Liver (tissue), 9 donors: ENCODE measurements around the gene ZNF284. TPM values are rescaled to one million over a fixed set of nuclear protein-coding genes. Genes with fewer than 3 reads are reported as not detected.
A peak's percentile ranks its signal among the peaks of the same experiment; 100 is the strongest.

Experiments used
- DNase-seq: peaks from one replicate; pipeline ENCODE4 v3.0.0-alpha.2; 2017; ENCODE audit warnings: low spot score
- H3K27ac ChIP-seq, 2 donors: one replicate each; pipeline ENCODE4 v1.7.0; 2013; ENCODE audit warnings: inconsistent platforms in 2 of 2, low read length in 2 of 2, control low read depth in 1 of 2, low read depth in 1 of 2, mild to moderate bottlenecking in 1 of 2
- H3K27me3 ChIP-seq, 4 donors: one replicate each; pipeline versions ENCODE4 v1.6.1 to v1.7.0; 2013; ENCODE audit warnings: low read length in 3 of 4, inconsistent platforms in 1 of 4, mild to moderate bottlenecking in 1 of 4, moderate library complexity in 1 of 4; ENCODE audit not compliant: control insufficient read depth in 4 of 4, insufficient read depth in 4 of 4
- H3K36me3 ChIP-seq, 4 donors: one replicate each; pipeline versions ENCODE4 v1.6.1 to v1.7.0; 2013; ENCODE audit warnings: low read length in 3 of 4, mild to moderate bottlenecking in 3 of 4, low read depth in 1 of 4, moderate library complexity in 1 of 4; ENCODE audit not compliant: control insufficient read depth in 4 of 4, insufficient read depth in 3 of 4
- H3K4me1 ChIP-seq, 4 donors: one replicate each; pipeline versions ENCODE4 v1.6.1 to v1.7.0; 2013; ENCODE audit warnings: low read length in 3 of 4, mild to moderate bottlenecking in 3 of 4, moderate library complexity in 1 of 4; ENCODE audit not compliant: control insufficient read depth in 4 of 4, insufficient read depth in 4 of 4
- H3K4me3 ChIP-seq, 3 donors: one replicate each; pipeline versions ENCODE4 v1.6.1 to v1.7.0; 2013; ENCODE audit warnings: low read length in 3 of 3, control low read depth in 1 of 3, low read depth in 1 of 3, mild to moderate bottlenecking in 1 of 3
- H3K9ac ChIP-seq, 2 donors: one replicate each; pipeline ENCODE4 v1.7.0; 2013; ENCODE audit warnings: low read length in 2 of 2, mild to moderate bottlenecking in 2 of 2, moderate library complexity in 2 of 2, control low read depth in 1 of 2, low read depth in 1 of 2
- H3K9me3 ChIP-seq, 4 donors: one replicate each; pipeline versions ENCODE4 v1.6.1 to v1.7.0; 2013; ENCODE audit warnings: low read length in 3 of 4; ENCODE audit not compliant: control insufficient read depth in 4 of 4
- ATF3 ChIP-seq: IDR thresholded peaks from 2 replicates; pipeline ENCODE4 v1.6.1; 2016; ENCODE audit warnings: antibody characterized with exemption
- CTCF ChIP-seq: fragments of 150-350 bp; IDR thresholded peaks from 2 replicates; pipeline ENCODE4 v1.5.1; 2017; ENCODE audit warnings: improper control_type of control experiment, low read depth, low read length; ENCODE audit not compliant: missing input control
- EGR1 ChIP-seq, 2 donors: IDR thresholded peaks; 2 replicates each; pipeline ENCODE4 v1.6.1; 2016 to 2018; ENCODE audit warnings: antibody characterized with exemption in 2 of 2, low read depth in 2 of 2
- FOXA1 ChIP-seq: IDR thresholded peaks from 2 replicates; pipeline ENCODE4 v1.6.1; 2016; ENCODE audit warnings: antibody characterized with exemption
- FOXA2 ChIP-seq: IDR thresholded peaks from 2 replicates; pipeline ENCODE4 v1.6.1; 2016; ENCODE audit warnings: antibody characterized with exemption
- GABPA ChIP-seq, 2 donors: IDR thresholded peaks in 1 of 2; conservative IDR thresholded peaks in 1 of 2; 2 replicates each; pipeline ENCODE4 v1.6.1; 2016; ENCODE audit warnings: antibody characterized with exemption in 2 of 2, mild to moderate bottlenecking in 1 of 2, moderate library complexity in 1 of 2
- HNF4A ChIP-seq, 2 donors: conservative IDR thresholded peaks; 2 replicates each; pipeline ENCODE4 v1.6.1; 2016; ENCODE audit warnings: antibody characterized with exemption in 2 of 2, mild to moderate bottlenecking in 2 of 2
- HNF4G ChIP-seq: IDR thresholded peaks from 2 replicates; pipeline ENCODE4 v1.6.1; 2016; ENCODE audit warnings: antibody characterized with exemption
- JUND ChIP-seq, 2 donors: IDR thresholded peaks; 2 replicates each; pipeline ENCODE4 v1.6.1; 2016; ENCODE audit warnings: antibody characterized with exemption in 2 of 2
- MAX ChIP-seq: IDR thresholded peaks from 2 replicates; pipeline ENCODE4 v1.6.1; 2016; ENCODE audit warnings: antibody characterized with exemption
- NR2F2 ChIP-seq: IDR thresholded peaks from 2 replicates; pipeline ENCODE4 v1.6.1; 2016; ENCODE audit warnings: antibody characterized with exemption
- RAD21 ChIP-seq, 2 donors: IDR thresholded peaks; 2 replicates each; pipeline ENCODE4 v1.6.1; 2016; ENCODE audit warnings: antibody characterized with exemption in 2 of 2, mild to moderate bottlenecking in 2 of 2
- REST ChIP-seq: IDR thresholded peaks from 2 replicates; pipeline ENCODE4 v1.6.1; 2016; ENCODE audit warnings: antibody characterized with exemption, mild to moderate bottlenecking
- RXRA ChIP-seq, 2 donors: IDR thresholded peaks; 2 replicates each; pipeline ENCODE4 v1.6.1; 2017 to 2018; ENCODE audit warnings: antibody characterized with exemption in 2 of 2, mild to moderate bottlenecking in 1 of 2
- SP1 ChIP-seq: IDR thresholded peaks from 2 replicates; pipeline ENCODE4 v1.6.1; 2018; ENCODE audit warnings: antibody characterized with exemption, mild to moderate bottlenecking
- TAF1 ChIP-seq: conservative IDR thresholded peaks from 2 replicates; pipeline ENCODE4 v1.6.1; 2016; ENCODE audit warnings: antibody characterized with exemption, mild to moderate bottlenecking
- YY1 ChIP-seq: IDR thresholded peaks from 2 replicates; pipeline ENCODE4 v1.6.1; 2016; ENCODE audit warnings: antibody characterized with exemption, mild to moderate bottlenecking
- ZBTB33 ChIP-seq: IDR thresholded peaks from 2 replicates; pipeline ENCODE4 v1.6.1; 2016; ENCODE audit warnings: antibody characterized with exemption
- WGBS: extraction: QIAGEN DNeasy Blood & Tissue Kit; methylation state at CpG from one replicate; pipeline ENCODE4 v1.1.7; 2013; 5-methylcytosine and 5-hydroxymethylcytosine counted together
- polyA plus RNA-seq, 2 donors: library from polyadenylated mRNA; stranded (reverse) in 1 of 2; unstranded in 1 of 2; fragments of 200-250 nt in 1 of 2; fragments of >200 nt in 1 of 2; fragmentation: Nextera tagmentation in 1 of 2; extraction: Ambion mirVana in 1 of 2; gene quantifications; one replicate each; pipeline versions ENCODE4 v1.2.1 to v1.2.3, GENCODE V29; 2013 to 2015
- total RNA-seq, 2 donors: library from RNA; depleted of rRNA; stranded (reverse); fragments of >200 nt; gene quantifications; one replicate each; pipeline ENCODE4 v1.2.3, GENCODE V29; 2014
- donor health status: healthy.
- donor health status: healthy.
- donor health status: healthy.
- donor health status: healthy.
- donor health status: healthy.

The ZNF284 gene
- total and polyA plus RNA-seq, 4 donors, result 0.32 to 1.0 (median 0.61) TPM

GRCh38 chr19:44092108-44092507 lies 20.1 kb downstream of the ZNF284 start (continued):
- no peak for TF ChIP-seq CTCF

GRCh38 chr19:44093931-44094765 lies 22.2 kb downstream of the ZNF284 start, which contains the start of gene ZNF224:
TSS of gene ZNF224 (plus strand) at chr19:44094361. CDS start at chr19:44097874, 3,513 bp downstream.
- H3K27ac ChIP-seq, result peak within 1 kb of the TSS; percentile 44 to 72
- DNase-seq, result peak; percentile 90
- no peak for TF ChIP-seq ATF3
- TF ChIP-seq ZBTB33, result peak; percentile 93
- TF ChIP-seq RXRA (IDR thresholded peaks at IDR 0.05), result peak in 1 of 2 donors; percentile 35
- TF ChIP-seq SP1, result peak; percentile 23
- no peak for TF ChIP-seq NR2F2
- TF ChIP-seq MAX, result peak; percentile 78
- no peak for TF ChIP-seq HNF4G
- no peak for TF ChIP-seq EGR1 (IDR thresholded peaks at IDR 0.05; ENCODE audit: low read depth in 2 of 2)
- TF ChIP-seq FOXA1, result no peak
- TF ChIP-seq JUND (IDR thresholded peaks at IDR 0.05), result peak in 1 of 2 donors; percentile 21
- TF ChIP-seq FOXA2, result no peak
- peak; percentile 87 for TF ChIP-seq YY1
- peak; percentile 71 for TF ChIP-seq TAF1
- TF ChIP-seq GABPA (IDR thresholded peaks at IDR 0.05 in 1 of 2, conservative IDR thresholded peaks at IDR 0.05 in 1 of 2), result peak; percentile 76 to 95
- no peak for TF ChIP-seq CTCF
- TF ChIP-seq REST, result peak; percentile 39
- TF ChIP-seq HNF4A (conservative IDR thresholded peaks at IDR 0.05), result peak; percentile 24 to 45
- peak; percentile 26 to 28 for TF ChIP-seq RAD21 (IDR thresholded peaks at IDR 0.05)
- peak within 1 kb of the TSS; percentile 64 to 92 for H3K9ac ChIP-seq
- peaks cover 0 to 14% (median 9%) of the 10 kb centered on the region in 4 donors for H3K4me1 ChIP-seq
- H3K27me3 ChIP-seq, result no peaks in the 10 kb centered on the region
- peaks cover 2 to 24% (median 20%) of the 10 kb centered on the region in 4 donors for H3K36me3 ChIP-seq
- WGBS, result under 1% methylated on average over 50 of the region's 50 CpGs
- H3K4me3 ChIP-seq, result peak within 1 kb of the TSS; percentile 68 to 82 (median 71)
- peaks cover 2 to 19% (median 13%) of the 10 kb centered on the region in 4 donors for H3K9me3 ChIP-seq
